HepG2 (cell line): Measurements from ENCODE around the gene CORO7. TPM values are rescaled to one million over a fixed set of nuclear protein-coding genes. Genes with fewer than 3 reads are reported as not detected.

Experiments used
- ARID2 ChIP-seq: sonication (generic); formaldehyde crosslinking; IDR thresholded peaks from 2 replicates; pipeline ENCODE4 v1.8.1; 2022; ENCODE audit warnings: mild to moderate bottlenecking, missing genetic modification reagents, borderline replicate concordance
- ATF3 ChIP-seq: sonication (generic); formaldehyde crosslinking; IDR thresholded peaks from 2 replicates; pipeline ENCODE4 v1.4.0; 2020; ENCODE audit warnings: missing genetic modification reagents
- DMAP1 ChIP-seq: IDR thresholded peaks from 2 replicates; pipeline ENCODE4 v1.6.1; 2016
- GATA4 ChIP-seq: sonication (generic); IDR thresholded peaks from 2 replicates; pipeline ENCODE4 v1.6.1; 2016; ENCODE audit warnings: antibody characterized with exemption, low read depth, borderline replicate concordance
- GMEB1 ChIP-seq: sonication (generic); formaldehyde crosslinking; IDR thresholded peaks from 2 replicates; pipeline ENCODE4 v1.5.1; 2020; ENCODE audit warnings: missing genetic modification reagents, mild to moderate bottlenecking, borderline replicate concordance
- HNRNPLL ChIP-seq: fragments of 200-400 bp; formaldehyde crosslinking; IDR thresholded peaks from 2 replicates; pipeline ENCODE4 v1.6.1; 2017; ENCODE audit warnings: mild to moderate bottlenecking, low read depth, low read length; ENCODE audit not compliant: poor library complexity, severe bottlenecking
- MED13 ChIP-seq: sonication (generic); formaldehyde crosslinking; IDR thresholded peaks from 2 replicates; pipeline ENCODE4 v1.5.0; 2020; ENCODE audit warnings: missing genetic modification reagents
- NCOR1 ChIP-seq: fragments of 200-600 bp; sonication (generic); IDR thresholded peaks from 2 replicates; pipeline ENCODE4 v1.7.0; 2017; ENCODE audit warnings: antibody characterized with exemption, low read length, borderline replicate concordance
- NFKBIZ ChIP-seq: IDR thresholded peaks from 2 replicates; pipeline ENCODE4 v1.6.1; 2018; ENCODE audit warnings: missing genetic modification reagents, missing compliant biosample characterization
- PAF1 ChIP-seq: IDR thresholded peaks from 2 replicates; pipeline ENCODE4 v1.6.1; 2016; ENCODE audit warnings: missing genetic modification reagents, missing compliant biosample characterization
- SALL2 ChIP-seq: sonication (generic); formaldehyde crosslinking; IDR thresholded peaks from 2 replicates; pipeline ENCODE4 v1.8.1; 2023; ENCODE audit warnings: mild to moderate bottlenecking, missing genetic modification reagents, inconsistent platforms
- SMARCE1 ChIP-seq: fragments of 450-650 bp; IDR thresholded peaks from 2 replicates; pipeline ENCODE4 v1.6.1; 2017; ENCODE audit warnings: borderline replicate concordance
- SP140L ChIP-seq: sonication (generic); formaldehyde crosslinking; IDR thresholded peaks from 2 replicates; pipeline ENCODE4 v1.4.0; 2020; ENCODE audit warnings: missing genetic modification reagents, borderline replicate concordance
- SP5 ChIP-seq: IDR thresholded peaks from 2 replicates; pipeline ENCODE4 v1.6.1; 2016; ENCODE audit warnings: low read depth, borderline replicate concordance
- TEF ChIP-seq: sonication (generic); formaldehyde crosslinking; IDR thresholded peaks from 2 replicates; pipeline ENCODE4 v1.5.0; 2020; ENCODE audit warnings: missing genetic modification reagents
- TFAP4 ChIP-seq: sonication (generic); IDR thresholded peaks from 2 replicates; pipeline ENCODE4 v1.6.1; 2016; ENCODE audit warnings: low read depth, borderline replicate concordance
- XBP1 ChIP-seq: sonication (generic); formaldehyde crosslinking; IDR thresholded peaks from 2 replicates; pipeline ENCODE4 v1.5.0; 2020; ENCODE audit warnings: missing genetic modification reagents
- XRCC5 ChIP-seq: fragments of 200-400 bp; formaldehyde crosslinking; optimal IDR thresholded peaks from 2 replicates; pipeline ENCODE3; 2017; ENCODE audit warnings: mild to moderate bottlenecking, low read length
- ZBTB21 ChIP-seq: sonication (generic); formaldehyde crosslinking; IDR thresholded peaks from 2 replicates; pipeline ENCODE4 v1.4.0; 2020; ENCODE audit warnings: missing genetic modification reagents
- ZBTB43 ChIP-seq: sonication (generic); formaldehyde crosslinking; conservative IDR thresholded peaks from 2 replicates; pipeline ENCODE4 v1.4.0; 2020; ENCODE audit warnings: missing genetic modification reagents
- ZNF326 ChIP-seq: sonication (generic); formaldehyde crosslinking; IDR thresholded peaks from 2 replicates; pipeline ENCODE4 v1.4.0; 2020; ENCODE audit warnings: missing genetic modification reagents, borderline replicate concordance
- ZNF513 ChIP-seq: sonication (generic); formaldehyde crosslinking; conservative IDR thresholded peaks from 2 replicates; pipeline ENCODE4 v1.5.0; 2020; ENCODE audit warnings: missing genetic modification reagents
- polyA plus RNA-seq, 8 experiments: library from polyadenylated mRNA; depleted of rRNA in 3 of 8; stranded (reverse) in 7 of 8; unstranded in 1 of 8; fragments of >200 nt; fragmentation: Illumina TruSeq in 4 of 8; extraction: Trizol in 4 of 8; gene quantifications; 2 replicates each; pipeline versions ENCODE4 v1.2.1 to v1.2.3, GENCODE V29; 2011 to 2016; ENCODE audit warnings: low read depth in 4 of 8, missing spikeins in 1 of 8, mixed read lengths in 1 of 8; ENCODE audit not compliant: insufficient read depth in 1 of 8
- total RNA-seq, 5 experiments: library from RNA; depleted of rRNA; stranded (reverse); fragments of >200 nt; fragmentation: Illumina TruSeq; extraction: Trizol; gene quantifications; 2 replicates each; pipeline ENCODE4 v1.2.3, GENCODE V29; 2016; ENCODE audit warnings: low read depth in 1 of 5

CORO7 gene
- total and polyA plus RNA-seq, 2 of the 13 experiments (the other 11 are each of a cell fraction or from before 2014, with no cell fraction given): 9.9 to 14.3 TPM

- TF ChIP-seq HNRNPLL: peak; percentile 60
- TF ChIP-seq TEF: no peak
- no peak for TF ChIP-seq NFKBIZ (CRISPR knock-in tag)
- TF ChIP-seq ZNF326: no peak
- TF ChIP-seq ZNF513 (CRISPR knock-in tag): no peak
- no peak for TF ChIP-seq PAF1
- TF ChIP-seq ZBTB43: 0 out of 2 replicates have a peak, but pooled peaks have one; percentile 41
- 0 out of 2 replicates have a peak, but pooled peaks have one; percentile 15 for TF ChIP-seq ARID2 (CRISPR knock-in tag)
- peak; percentile 72; the same call in 1 of the 2 replicates for TF ChIP-seq DMAP1
- no peak for TF ChIP-seq GATA4
- peak; percentile 62; the same call in 1 of the 2 replicates for TF ChIP-seq GMEB1
- peak; percentile 27; the same call in 1 of the 2 replicates for TF ChIP-seq SP5 (CRISPR knock-in tag)
- no peak for TF ChIP-seq XRCC5
- 0 out of 2 replicates have a peak, but pooled peaks have one; percentile 15 for TF ChIP-seq MED13 (CRISPR knock-in tag)
- TF ChIP-seq XBP1 (CRISPR knock-in tag): no peak
- TF ChIP-seq SP140L: 0 out of 2 replicates have a peak, but pooled peaks have one; percentile 3
- TF ChIP-seq ATF3: no peak
- no peak for TF ChIP-seq SMARCE1
- TF ChIP-seq ZBTB21 (CRISPR knock-in tag): no peak
- TF ChIP-seq TFAP4: no peak
- no peak for TF ChIP-seq SALL2 (CRISPR knock-in tag)
- no peak for TF ChIP-seq NCOR1
These were observed 65.4 kb downstream of the CORO7 start, which contains the start of gene PAM16 (continued) for GRCh38 chr16:4350787-4351659.
